Measurements from ENCODE around the gene FSHR.

The FSHR gene

DNA sequence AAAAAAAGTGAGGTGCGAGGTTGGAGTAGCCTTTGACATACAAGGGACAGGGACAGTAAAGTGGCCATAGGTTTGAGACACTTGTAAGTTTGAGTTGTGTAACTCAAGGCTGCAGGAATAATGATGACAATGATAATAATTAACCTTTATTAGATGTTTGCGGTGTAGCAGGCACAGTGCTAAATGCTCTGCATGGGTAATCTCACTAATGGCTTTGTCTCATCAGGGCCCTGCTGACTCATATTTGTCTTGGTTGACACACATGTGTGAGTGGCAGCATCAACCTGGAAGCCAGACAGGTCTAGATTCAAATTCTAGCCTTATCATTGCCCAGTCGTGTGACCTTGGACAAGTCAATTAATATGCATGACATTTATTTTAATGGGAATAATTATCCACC is 126.2 kb downstream of the FSHR start:
- no peak for DNase-seq

DNA sequence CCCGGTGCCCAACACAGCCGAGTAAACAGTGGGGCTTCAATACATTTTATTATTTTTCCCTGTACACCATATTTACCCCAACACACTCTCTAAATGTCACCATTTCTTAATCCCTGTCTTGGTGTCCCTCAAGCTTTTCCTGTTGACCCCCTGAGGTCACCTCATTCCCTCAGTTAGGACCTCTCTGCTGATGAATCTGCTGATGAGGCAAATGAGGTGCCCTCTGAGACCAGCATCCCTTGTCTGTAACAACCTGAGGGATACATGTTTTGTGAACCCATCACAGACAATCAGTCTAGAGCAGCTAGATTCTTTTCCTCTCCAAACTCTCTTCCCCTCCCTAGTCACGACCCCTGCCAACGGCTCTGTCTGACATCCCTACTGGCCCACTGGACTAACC is 127.6 kb downstream of the FSHR start:
- no peak for DNase-seq

GRCh38 chr2:49021271-49021670 is 133.0 kb downstream of the FSHR start:
- DNase-seq: no peak

DNA sequence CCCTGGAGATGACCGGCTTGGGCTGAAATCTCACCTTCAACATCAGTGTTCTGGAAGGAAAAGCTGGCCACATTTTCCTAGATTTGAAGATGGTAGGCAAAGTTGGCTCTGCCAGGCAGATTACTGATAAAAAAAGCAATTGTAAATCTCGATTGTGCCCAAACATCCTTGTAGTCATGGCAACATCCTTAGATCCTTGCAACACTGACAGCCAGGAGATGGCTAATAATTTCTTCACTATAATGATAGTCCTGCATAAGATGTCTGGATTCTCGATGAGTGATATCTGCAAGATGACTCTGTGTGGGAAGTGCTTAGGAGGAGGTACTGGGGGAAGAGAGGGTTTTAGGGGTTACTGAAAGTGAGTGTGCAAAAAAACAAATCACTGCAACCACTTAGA is 149.1 kb downstream of the FSHR start:
- DNase-seq: no peak

- DNase-seq: no peak
Measured at GRCh38 chr2:49004036-49004626, 150.2 kb downstream of the FSHR start.

DNA sequence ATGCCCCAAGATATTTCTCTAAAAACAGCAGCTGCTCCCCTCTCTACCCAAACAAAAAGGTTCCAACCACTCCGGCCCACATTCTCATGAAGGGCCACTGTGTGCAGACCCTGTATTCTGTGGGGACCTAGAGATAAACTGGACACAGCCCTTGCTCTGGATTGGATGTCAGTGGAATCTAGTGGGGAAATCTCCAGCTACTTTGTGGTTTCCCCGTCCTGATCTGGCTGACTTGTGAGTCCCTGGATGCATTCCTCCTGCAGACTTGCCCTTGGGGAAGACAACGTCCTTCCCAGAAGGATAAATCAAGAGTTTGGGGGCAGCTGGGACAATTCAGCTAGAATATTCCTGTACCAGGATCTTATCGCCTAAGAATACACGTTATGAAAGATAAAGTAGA is 151.1 kb downstream of the FSHR start:
- no peak for DNase-seq

GRCh38 chr2:49002750-49003149 is 151.6 kb downstream of the FSHR start:
- no peak for DNase-seq

GRCh38 chr2:49000695-49001094 is 153.6 kb downstream of the FSHR start:
- DNase-seq: no peak

- no peak for DNase-seq
Measured at GRCh38 chr2:48998449-48998848, 155.9 kb downstream of the FSHR start.

- DNase-seq: no peak
Measured at GRCh38 chr2:48993576-48993975, 160.7 kb downstream of the FSHR start.

- DNase-seq: no peak
Measured at GRCh38 chr2:48991415-48992131, 162.7 kb downstream of the FSHR start.

- no peak for DNase-seq
Measured at GRCh38 chr2:48984922-48985321, 169.4 kb downstream of the FSHR start.

DNA sequence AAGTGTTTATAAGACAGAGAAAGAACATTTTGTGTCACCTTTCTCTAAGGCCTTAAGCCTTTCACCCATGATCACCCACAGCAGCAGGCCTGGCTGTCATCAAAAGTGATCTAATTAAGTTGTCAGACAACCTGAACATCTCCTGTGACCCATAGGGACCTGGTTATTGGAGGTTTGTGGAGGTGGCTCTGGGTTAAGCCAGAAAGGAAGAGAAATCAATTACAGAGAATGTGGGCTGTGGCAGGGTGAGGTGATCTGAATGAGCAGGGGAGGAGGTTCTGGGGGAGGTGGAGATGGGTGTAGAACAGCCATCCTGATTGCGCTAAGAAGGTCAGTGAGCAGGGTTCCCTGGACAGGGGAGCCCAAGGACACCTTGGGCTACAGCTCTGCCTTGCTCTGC is 170.8 kb downstream of the FSHR start:
- no peak for DNase-seq

DNA sequence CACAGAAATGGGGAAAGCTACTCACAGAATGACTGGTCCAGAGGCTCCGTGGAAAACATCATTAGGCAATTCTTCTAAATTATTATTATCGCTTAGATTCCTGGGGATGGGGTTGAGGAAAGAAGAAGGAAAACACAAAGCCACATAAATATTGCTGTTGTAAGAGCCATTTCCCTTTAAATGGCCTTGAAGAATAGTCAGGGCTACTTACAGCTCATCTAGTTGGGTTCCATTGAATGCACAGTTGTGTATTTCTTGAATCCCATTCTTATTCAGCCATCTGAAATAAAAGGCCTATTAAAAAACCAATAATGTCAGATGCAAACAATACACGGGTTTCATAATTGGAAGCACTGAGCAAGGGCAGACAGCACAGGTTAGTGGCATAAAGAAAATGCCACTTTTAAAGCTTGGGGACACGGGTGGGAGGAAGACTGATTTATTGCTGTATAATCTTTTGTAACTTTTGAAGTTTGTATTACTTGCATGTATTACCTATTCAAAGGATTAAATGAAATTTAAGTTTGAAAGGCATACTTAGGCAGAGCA is 171.4 kb downstream of the FSHR start:
- DNase-seq: no peak

GRCh38 chr2:48980846-48981245 is 173.5 kb downstream of the FSHR start:
- DNase-seq: no peak

- no peak for DNase-seq
Measured at GRCh38 chr2:48979691-48980090, 174.6 kb downstream of the FSHR start.

DNA sequence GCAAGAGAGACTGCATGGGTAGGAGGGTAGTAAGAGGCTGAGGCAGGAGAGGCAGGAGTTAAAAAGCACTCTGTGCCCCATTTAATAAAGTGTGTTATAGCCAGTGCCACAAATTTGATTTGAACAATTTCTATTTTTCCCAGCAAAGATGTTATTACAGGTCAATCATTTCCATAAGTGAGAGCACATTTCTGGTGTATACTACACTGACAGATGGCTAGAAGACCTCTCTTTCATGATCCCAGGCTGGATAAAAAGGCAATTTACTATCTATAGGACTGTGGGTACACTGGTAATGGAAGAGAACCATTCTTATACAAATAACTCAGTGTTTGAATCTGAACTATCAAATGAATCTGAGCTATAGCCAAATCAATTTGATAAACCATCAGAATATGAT is 176.2 kb downstream of the FSHR start:
- DNase-seq: no peak

- DNase-seq: no peak
Measured at GRCh38 chr2:48971801-48972200, 182.5 kb downstream of the FSHR start.

DNA sequence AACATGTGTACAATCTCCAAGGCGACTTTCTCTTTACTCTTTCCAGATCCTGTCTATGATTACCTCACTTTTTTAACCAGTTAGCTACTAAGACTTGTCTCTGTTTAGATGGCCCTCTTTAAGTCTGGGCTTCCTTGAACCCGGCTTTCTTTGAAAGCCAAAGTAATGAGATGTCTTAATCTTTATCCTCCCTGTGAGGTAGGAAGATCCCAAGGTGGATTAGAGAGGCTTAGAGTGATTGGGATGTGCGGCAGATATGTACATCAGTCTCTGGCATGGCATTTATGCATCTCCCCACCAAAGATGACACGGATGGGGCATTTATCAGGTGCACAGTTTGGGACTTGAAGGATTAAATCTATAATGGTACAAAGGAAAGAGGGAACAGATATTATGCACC is 186.3 kb downstream of the FSHR start:
- no peak for DNase-seq

DNA sequence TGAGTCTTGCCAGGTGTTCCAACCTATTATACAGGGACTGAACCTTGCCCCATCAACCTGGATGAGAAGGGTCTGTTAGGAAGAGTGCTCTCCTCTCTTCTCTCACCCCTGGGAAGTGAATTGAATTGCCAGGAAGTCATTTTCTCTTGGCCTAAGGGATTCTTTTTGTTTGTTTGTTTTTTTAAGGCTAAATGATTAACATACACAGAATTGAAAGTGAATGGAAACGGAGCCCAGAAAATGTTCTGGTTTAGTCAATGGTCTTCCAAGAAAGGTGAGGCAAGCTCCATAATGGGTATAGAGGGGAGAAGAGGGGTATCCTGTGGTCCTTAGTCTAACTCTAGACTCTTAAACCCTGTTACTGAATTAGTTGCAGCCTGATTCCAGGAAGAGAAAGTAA is 189.1 kb downstream of the FSHR start:
- no peak for DNase-seq

- no peak for DNase-seq
Measured at GRCh38 chr2:48961009-48961408, 193.3 kb downstream of the FSHR start.

DNA sequence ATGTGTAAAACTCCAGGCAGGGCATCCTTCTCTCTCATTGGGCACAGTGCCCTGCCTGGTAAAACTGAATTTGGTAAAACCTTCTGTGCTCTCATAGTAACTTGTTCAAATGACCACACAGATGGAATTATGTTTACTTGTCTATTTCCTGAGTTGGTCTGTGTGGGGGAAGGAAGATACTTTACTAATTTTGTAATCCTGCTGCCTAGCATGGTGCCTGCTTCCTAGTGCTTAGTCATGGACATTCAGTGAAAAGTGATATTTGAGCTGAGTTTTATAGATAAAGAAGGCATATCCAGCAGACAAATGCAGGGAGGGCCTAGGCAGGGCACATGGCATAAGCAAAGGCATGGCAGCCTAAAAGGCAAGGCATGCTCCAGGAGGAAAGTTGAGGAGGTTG is 199.4 kb downstream of the FSHR start:
- DNase-seq: no peak

- no peak for DNase-seq
Measured at GRCh38 chr2:48954311-48954710, 200.0 kb downstream of the FSHR start.

GRCh38 chr2:48952614-48953013 is 201.7 kb downstream of the FSHR start:
- DNase-seq: no peak

DNA sequence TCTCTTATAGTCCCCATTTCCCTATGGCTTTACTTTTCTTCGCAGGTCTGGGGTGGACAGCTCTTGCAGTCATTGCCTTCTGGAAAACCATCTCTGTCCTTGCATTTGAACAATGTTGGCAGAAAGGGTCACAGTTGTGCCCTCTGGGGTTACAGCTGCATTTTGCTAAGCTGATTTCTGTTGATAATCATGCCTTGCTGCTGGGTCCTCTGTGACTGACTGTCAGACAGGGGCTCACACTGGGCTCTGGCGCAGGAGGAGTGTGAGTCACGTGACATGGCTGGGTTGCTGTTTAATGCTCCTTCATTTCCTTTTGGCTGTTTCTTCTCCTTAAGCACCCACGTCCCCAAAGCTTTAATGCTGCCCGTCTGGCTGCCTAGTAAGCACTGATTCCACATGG is 202.2 kb downstream of the FSHR start:
- DNase-seq: no peak

All from CD4-positive, alpha-beta T cell treated with Interleukin-4 for 4 hours (primary cell).